Middle frontal gyrus (tissue), 1 donor: ENCODE results near the gene PRKAB2.
"Not testable (repeated sequence)": the region's sequence is repeated elsewhere in the genome, so short reads cannot be mapped to it uniquely, and the experiment has no call there.

ENCODE experiments used
- DNase-seq: peaks from one replicate; pipeline ENCODE4 v3.0.0-alpha.2; 2015; ENCODE audit warnings: low spot score; ENCODE audit errors: extremely low spot score

Gene PRKAB2

GRCh38 chr1:147172168-147173016 is at the start of gene PRKAB2:
Gene PRKAB2 (minus strand): TSS chr1:147172470. CDS start chr1:147172144, 326 bp downstream.
- DNase-seq = peak; percentile 93

- DNase-seq = no peak
These were observed 46.3 kb upstream of the PRKAB2 start for GRCh38 chr1:147218606-147219005.

GRCh38 chr1:147217141-147217540 is 44.9 kb upstream of the PRKAB2 start:
- DNase-seq = no peak

- no peak for DNase-seq
These were observed 43.9 kb upstream of the PRKAB2 start for GRCh38 chr1:147216124-147216523.

GRCh38 chr1:147215540-147215916 is 43.3 kb upstream of the PRKAB2 start:
- no peak for DNase-seq

- DNase-seq = no peak
These were observed 42.7 kb upstream of the PRKAB2 start for GRCh38 chr1:147214842-147215539.

- no peak for DNase-seq
These were observed 42.1 kb upstream of the PRKAB2 start for GRCh38 chr1:147214325-147214724.

GRCh38 chr1:147213271-147213670 is 41.0 kb upstream of the PRKAB2 start:
- no peak for DNase-seq

GRCh38 chr1:147211577-147211976 is 39.3 kb upstream of the PRKAB2 start:
- DNase-seq = no peak

GRCh38 chr1:147210987-147211386 is 38.7 kb upstream of the PRKAB2 start:
- DNase-seq = no peak

- no peak for DNase-seq
These were observed 37.9 kb upstream of the PRKAB2 start for GRCh38 chr1:147209825-147210821.

- DNase-seq = no peak
These were observed 36.3 kb upstream of the PRKAB2 start for GRCh38 chr1:147208619-147209018.

GRCh38 chr1:147207192-147207591 is 34.9 kb upstream of the PRKAB2 start:
- DNase-seq = no peak

GRCh38 chr1:147204080-147204479 is 31.8 kb upstream of the PRKAB2 start:
- no peak for DNase-seq

GRCh38 chr1:147202576-147202975 is 30.3 kb upstream of the PRKAB2 start:
- no peak for DNase-seq

- DNase-seq = no peak
These were observed 29.5 kb upstream of the PRKAB2 start for GRCh38 chr1:147201786-147202185.

- DNase-seq = no peak
These were observed 29.0 kb upstream of the PRKAB2 start for GRCh38 chr1:147201276-147201675.

- not testable (repeated sequence) for DNase-seq
These were observed 25.1 kb upstream of the PRKAB2 start for GRCh38 chr1:147197324-147197723.

- no peak for DNase-seq
These were observed 17.2 kb upstream of the PRKAB2 start for GRCh38 chr1:147189514-147189913.

GRCh38 chr1:147185432-147185831 is 13.2 kb upstream of the PRKAB2 start:
- DNase-seq = no peak

- DNase-seq = no peak
These were observed 5.5 kb upstream of the PRKAB2 start for GRCh38 chr1:147177611-147178380.
